A549 (cell line): ENCODE data around the gene DTNB. TPM values are rescaled to one million over a fixed set of nuclear protein-coding genes. Genes with fewer than 3 reads are reported as not detected.

ENCODE experiments used
- ATAC-seq, 2 experiments: fragments of 200-7000 bp in 1 of 2; fragments of >200 bp in 1 of 2; cut with Nextera tagmentation in 1 of 2; cut with Tn5 transposase in 1 of 2; 3 replicates each; pipeline versions ENCODE4 v1.8.0 to v1.9.1; 2018 to 2020; ENCODE audit warnings: mild to moderate bottlenecking in 1 of 2, moderate library complexity in 1 of 2
- CTCF ChIA-PET: fragments of 300-600 bp; sonication (Branson Sonifier 250); formaldehyde crosslinking; extraction: SDS; loops from one replicate; lab custom pipeline; 2021; ENCODE audit warnings: antibody characterized with exemption, inconsistent platforms; lab: Yijun Ruan, JAX
- POLR2A ChIA-PET: fragments of 350-600 bp; formaldehyde crosslinking; extraction: SDS; loops from one replicate; lab custom pipeline; 2021; ENCODE audit warnings: antibody characterized with exemption, inconsistent platforms; lab: Yijun Ruan, JAX
- DNase-seq, 2 experiments: peaks; one replicate each; pipeline versions ENCODE4 v3.0.0 to v3.0.0-alpha.2; 2011 to 2016; ENCODE audit warnings: low read depth in 1 of 2, low spot score in 1 of 2
- FAIRE-seq: peaks from 2 replicates; lab custom pipeline; 2011; peaks lifted over from hg19 to GRCh38; lab: Jason Lieb, UNC
- H3K27ac ChIP-seq, 2 experiments: fragments of >200 bp; sonication (Bioruptor Twin); formaldehyde crosslinking; 3 replicates each; pipeline ENCODE4 v1.5.1; 2016 to 2017
- H3K4me1 ChIP-seq: fragments of >200 bp; sonication (Bioruptor Twin); formaldehyde crosslinking; 3 replicates; pipeline ENCODE4 v1.6.1; 2016
- H3K4me2 ChIP-seq: fragments of >200 bp; sonication (Bioruptor Twin); formaldehyde crosslinking; 3 replicates; pipeline ENCODE4 v1.6.1; 2016
- H3K4me3 ChIP-seq: fragments of >200 bp; sonication (Bioruptor Twin); formaldehyde crosslinking; 3 replicates; pipeline ENCODE4 v1.5.1; 2016
- H3K9me3 ChIP-seq: fragments of >200 bp; sonication (Bioruptor Twin); formaldehyde crosslinking; 3 replicates; pipeline ENCODE4 v1.6.1; 2016
- ATOH8 ChIP-seq: fragments of 250-450 bp; sonication (Bioruptor Pico); IDR thresholded peaks from 2 replicates; pipeline ENCODE4 v1.5.0; 2020; ENCODE audit warnings: low read depth, mild to moderate bottlenecking, moderate library complexity
- BCL3 ChIP-seq: fragments of >200 bp; sonication (Bioruptor Twin); formaldehyde crosslinking; IDR thresholded peaks from 3 replicates; pipeline ENCODE4 v1.6.1; 2016
- CBX8 ChIP-seq: fragments of 200-600 bp; sonication (generic); IDR thresholded peaks from 2 replicates; pipeline ENCODE4 v1.6.1; 2016
- CHD4 ChIP-seq: fragments of 200-600 bp; sonication (generic); IDR thresholded peaks from 2 replicates; pipeline ENCODE4 v1.6.1; 2016; ENCODE audit warnings: antibody characterized with exemption, mild to moderate bottlenecking, borderline replicate concordance
- E2F6 ChIP-seq: IDR thresholded peaks from 2 replicates; pipeline ENCODE4 v1.6.1; 2012; ENCODE audit warnings: low read depth, borderline replicate concordance
- EHMT2 ChIP-seq: fragments of 200-600 bp; sonication (generic); IDR thresholded peaks from 2 replicates; pipeline ENCODE4 v1.6.1; 2016; ENCODE audit warnings: antibody characterized with exemption, low read depth, mild to moderate bottlenecking, moderate library complexity
- ELK1 ChIP-seq: fragments of 150-350 bp; IDR thresholded peaks from 2 replicates; pipeline ENCODE4 v1.6.1; 2014; ENCODE audit warnings: low read depth, mild to moderate bottlenecking, low read length
- GATA3 ChIP-seq: IDR thresholded peaks from 2 replicates; pipeline ENCODE4 v1.6.1; 2012; ENCODE audit warnings: borderline replicate concordance
- HOXA7 ChIP-seq: fragments of 250-450 bp; sonication (Bioruptor Pico); IDR thresholded peaks from 2 replicates; pipeline ENCODE4 v1.5.0; 2020; ENCODE audit warnings: mild to moderate bottlenecking, moderate library complexity
- HOXB13 ChIP-seq: fragments of 250-450 bp; sonication (Bioruptor Pico); IDR thresholded peaks from 2 replicates; pipeline ENCODE4 v1.5.0; 2020; ENCODE audit warnings: low read depth, mild to moderate bottlenecking, moderate library complexity
- JUN ChIP-seq, 2 experiments: fragments of >200 bp; sonication (Bioruptor Twin); formaldehyde crosslinking; IDR thresholded peaks; 2 replicates in 1 of 2; 3 replicates in 1 of 2; pipeline ENCODE4 v1.6.1; 2016 to 2017
- NFE2L2 ChIP-seq: fragments of 150-350 bp; conservative IDR thresholded peaks from 2 replicates; pipeline ENCODE4 v1.6.1; 2014; ENCODE audit warnings: low read length
- PHF8 ChIP-seq: fragments of 200-600 bp; sonication (generic); IDR thresholded peaks from 2 replicates; pipeline ENCODE4 v1.6.1; 2016; ENCODE audit warnings: low read depth, mild to moderate bottlenecking, antibody characterized with exemption, moderate library complexity, borderline replicate concordance
- POLR2A ChIP-seq: IDR thresholded peaks from 2 replicates; pipeline ENCODE4 v1.6.1; 2012; ENCODE audit warnings: mild to moderate bottlenecking, low read length
- REST ChIP-seq: fragments of 200-600 bp; sonication (generic); IDR thresholded peaks from 2 replicates; pipeline ENCODE4 v1.6.1; 2016; ENCODE audit warnings: antibody characterized with exemption, mild to moderate bottlenecking, moderate library complexity
- SMC3 ChIP-seq: fragments of >200 bp; sonication (Bioruptor Twin); formaldehyde crosslinking; IDR thresholded peaks from 3 replicates; pipeline ENCODE4 v1.6.1; 2018; ENCODE audit warnings: inconsistent platforms
- TP53 ChIP-seq: fragments of 250-450 bp; sonication (Bioruptor Pico); IDR thresholded peaks from 2 replicates; pipeline ENCODE4 v1.5.0; 2021; ENCODE audit warnings: mild to moderate bottlenecking, moderate library complexity
- WGBS: methylation state at CpG from one replicate; pipeline ENCODE4 v1.1.6; 2017; ENCODE audit errors: missing lambda C conversion rate; 5-methylcytosine and 5-hydroxymethylcytosine counted together
- polyA plus RNA-seq, 4 experiments: library from polyadenylated mRNA; depleted of rRNA in 3 of 4; stranded (reverse); fragments of >200 nt; fragmentation: RNase III in 1 of 4; extraction: RNeasy Plus Mini Kit Qiagen cat#74134 plus additional on column Dnase treatment in 1 of 4; gene quantifications; 2 replicates in 3 of 4; 3 replicates in 1 of 4; pipeline ENCODE4 v1.2.3, GENCODE V29; 2011 to 2017

Gene DTNB
- polyA plus RNA-seq, 2 of the 4 experiments (the other 2 are of a cell fraction) = 11.2 to 32.6 TPM

GRCh38 chr2:25697559-25698341, 24.4 kb upstream of the DTNB start:
- FAIRE-seq = no peak
- H3K9me3 ChIP-seq = no peaks in the 10 kb centered on the region
- no peak overlapping the region for H3K27ac ChIP-seq
- ChIA-PET CTCF (interaction anchor here (0.6 to 6.8 kb wide), 8 partner anchors 9 to 734 kb away, joined by 3 to 126 read pairs (median 40); no protein-coding TSS in a partner anchor), POLR2A (interaction anchor here (1.7 kb wide), 1 partner anchor 24 kb away, joined by 5 read pairs; the partner anchor contains the start of gene DTNB)
- ATAC-seq = peak in 1 of 2 experiments; percentile 10; a peak in 1 of 6 replicates
- TF ChIP-seq JUN (IDR thresholded peaks at IDR 0.05) (no peak), CBX8 (no peak), EHMT2 (no peak), TP53 (CRISPR knock-in tag) (no peak), HOXA7 (no peak), E2F6 (no peak), REST (no peak)
- no peak overlapping the region for H3K4me3 ChIP-seq
- no peak for DNase-seq
- no peak overlapping the region for H3K4me2 ChIP-seq
- WGBS = 78% methylated on average over 17 of the region's 17 CpGs
- H3K4me1 ChIP-seq = peaks cover 13% of the 10 kb centered on the region; the same call in 1 of the 3 replicates

- Histone ChIP-seq H3K4me2 (no peak overlapping the region), H3K4me3 (no peak overlapping the region), H3K9me3 (no peaks in the 10 kb centered on the region), H3K4me1 (0 out of 3 replicates have a peak, but pooled peaks cover 4% of the 10 kb centered on the region), H3K27ac (no peak overlapping the region)
- 78% methylated on average over 6 of the region's 6 CpGs for WGBS
- peak; percentile 69 to 70; a peak in 5 of 6 replicates for ATAC-seq
- no peak for DNase-seq
- no peak for FAIRE-seq
- POLR2A ChIA-PET = no interaction called here
- TF ChIP-seq GATA3 (no peak), ELK1 (no peak), HOXA7 (no peak), NFE2L2 (no peak), CHD4 (no peak), HOXB13 (CRISPR knock-in tag) (no peak), POLR2A (no peak), PHF8 (no peak), REST (no peak), E2F6 (no peak), ATOH8 (no peak), BCL3 (no peak), EHMT2 (no peak), SMC3 (no peak), TP53 (CRISPR knock-in tag) (no peak)
- CTCF ChIA-PET = interaction anchor here (0.7 to 8.0 kb wide), 6 partner anchors 7 to 776 kb away, joined by 3 to 80 read pairs (median 4); no protein-coding TSS in a partner anchor
Measured at GRCh38 chr2:25692737-25693445, 19.5 kb upstream of the DTNB start.
